Measurements from ENCODE around the gene TIGD4. TPM values are rescaled to one million over a fixed set of nuclear protein-coding genes. Genes with fewer than 3 reads are reported as not detected.

TIGD4 gene
- total and polyA plus RNA-seq, 2 of the 8 experiments (the other 6 are each of a cell fraction or from before 2014, with no cell fraction given), result 0.42 to 2.3 TPM

GRCh38 chr4:152779513-152780266 lies at the start of gene TIGD4, which contains the start of gene ARFIP1 (continued):
- TF ChIP-seq CHD7 (IDR thresholded peaks at IDR 0.05; ENCODE audit: insufficient replicate concordance, low read length) (no peak), SP1 (IDR thresholded peaks at IDR 0.05; ENCODE audit: low read depth, low read length) (peak; percentile 57), CTBP2 (IDR thresholded peaks at IDR 0.05; ENCODE audit: borderline replicate concordance, insufficient read depth, insufficient read length, low read length) (peak; percentile 67), FOSL1 (IDR thresholded peaks at IDR 0.05; ENCODE audit: insufficient read depth, low read depth, low read length) (no peak), BACH1 (IDR thresholded peaks at IDR 0.05; ENCODE audit: low read length) (no peak), SIX5 (IDR thresholded peaks at IDR 0.05; ENCODE audit: low read depth, low read length) (no peak), TCF12 (IDR thresholded peaks at IDR 0.05; ENCODE audit: low read depth, low read length) (no peak), TAF7 (optimal IDR thresholded peaks at IDR 0.05; ENCODE audit: borderline replicate concordance, low read depth, low read length) (peak; percentile 41), GABPA (IDR thresholded peaks at IDR 0.05; ENCODE audit: borderline replicate concordance, insufficient read depth, low read length) (peak; percentile 93), BCL11A (IDR thresholded peaks at IDR 0.05; ENCODE audit: low read depth in 2 of 2, low read length in 2 of 2) (no peak)
